Brain pericyte (primary cell): ENCODE data around the gene MT1X.
"Not testable (repeated sequence)": the region's sequence is repeated elsewhere in the genome, so short reads cannot be mapped to it uniquely, and the experiment has no call there.

ENCODE experiments used
- DNase-seq: peaks from one replicate; pipeline ENCODE4 v3.0.0-alpha.2; 2012; ENCODE audit warnings: low read depth, low spot score

Gene MT1X

DNA sequence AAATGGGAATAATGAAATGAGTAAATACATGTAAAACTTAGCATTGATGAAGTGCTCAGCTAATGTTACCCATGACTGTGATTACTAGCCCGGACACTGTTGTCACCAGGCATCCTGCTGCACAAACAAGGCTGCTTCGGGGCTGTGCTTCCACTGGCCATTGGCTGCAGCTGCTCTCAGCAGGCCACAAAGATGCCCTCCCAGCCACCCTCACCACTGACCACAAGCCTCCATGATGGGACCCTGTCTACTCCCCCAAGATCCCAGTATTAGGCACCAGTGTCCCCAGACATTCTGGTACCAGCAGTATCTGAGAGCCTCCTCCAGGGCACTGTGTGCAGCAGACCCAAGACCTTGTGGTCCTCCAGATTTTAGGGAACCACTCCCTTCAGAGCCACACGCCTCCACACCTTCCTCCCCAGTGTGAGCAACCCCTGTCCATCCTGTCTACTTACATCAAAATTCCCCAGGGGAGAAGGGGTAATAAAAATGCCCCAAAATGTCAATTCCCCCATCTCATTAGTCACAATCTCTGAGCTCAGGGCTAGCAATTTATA, 28.0 kb downstream of the MT1X start:
- no peak for DNase-seq

DNA sequence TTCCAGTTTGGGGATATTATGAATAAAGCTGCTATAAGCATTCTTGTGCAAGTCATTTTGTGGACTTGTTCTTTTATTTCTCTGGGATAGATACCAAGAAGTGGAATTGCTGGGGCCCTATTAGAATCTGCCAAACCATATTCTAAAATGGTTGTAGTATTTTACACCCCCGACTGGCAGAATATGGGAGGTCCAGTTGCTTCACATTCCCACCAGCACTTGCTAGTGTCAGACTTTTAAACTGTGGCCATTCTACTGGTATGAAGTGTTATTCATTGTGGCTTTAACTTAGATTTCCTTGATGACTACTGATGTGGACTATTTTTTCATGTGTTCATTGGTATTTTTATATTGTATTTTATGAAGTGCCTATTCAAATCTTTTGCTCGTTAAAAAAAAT, 29.6 kb downstream of the MT1X start:
- no peak for DNase-seq

DNA sequence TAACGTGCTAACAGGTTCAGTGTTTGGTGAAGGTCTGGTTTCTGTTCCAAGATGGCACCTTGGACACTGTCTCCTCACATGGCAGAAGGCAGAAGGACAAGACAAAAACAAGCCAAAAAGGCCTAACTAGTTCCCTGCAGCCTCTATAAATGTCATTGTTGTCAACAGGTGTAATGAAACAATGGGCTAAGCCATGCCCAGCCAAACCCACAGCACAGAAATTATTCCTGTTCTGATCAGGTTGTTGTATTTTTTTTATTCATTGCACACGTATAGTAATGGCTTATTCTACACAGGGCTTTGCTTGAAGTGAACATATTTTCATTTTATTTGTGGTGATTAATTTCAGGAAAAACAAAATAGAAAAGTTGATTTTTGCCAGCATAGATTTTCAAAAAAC, 31.5 kb downstream of the MT1X start:
- DNase-seq = no peak

DNA sequence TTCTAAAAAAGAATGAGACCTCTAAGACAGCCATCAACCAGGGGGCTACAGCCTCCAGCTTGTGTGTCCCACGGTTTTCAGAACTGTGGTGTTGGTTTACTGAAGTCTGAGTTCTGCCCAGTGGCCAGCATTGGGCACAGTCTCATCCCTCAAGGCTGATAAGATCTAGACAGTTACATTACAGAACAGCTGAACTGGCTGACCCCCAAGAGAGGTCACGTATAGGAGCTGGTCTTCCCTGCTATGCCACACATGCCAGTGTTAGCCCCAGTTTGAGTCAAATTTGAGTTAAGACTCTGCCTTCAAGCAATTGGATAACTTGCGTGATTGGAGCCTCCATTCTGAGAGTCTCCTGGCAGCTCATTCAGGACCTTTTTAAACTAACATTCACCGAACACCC, 32.9 kb downstream of the MT1X start:
- no peak for DNase-seq

DNA sequence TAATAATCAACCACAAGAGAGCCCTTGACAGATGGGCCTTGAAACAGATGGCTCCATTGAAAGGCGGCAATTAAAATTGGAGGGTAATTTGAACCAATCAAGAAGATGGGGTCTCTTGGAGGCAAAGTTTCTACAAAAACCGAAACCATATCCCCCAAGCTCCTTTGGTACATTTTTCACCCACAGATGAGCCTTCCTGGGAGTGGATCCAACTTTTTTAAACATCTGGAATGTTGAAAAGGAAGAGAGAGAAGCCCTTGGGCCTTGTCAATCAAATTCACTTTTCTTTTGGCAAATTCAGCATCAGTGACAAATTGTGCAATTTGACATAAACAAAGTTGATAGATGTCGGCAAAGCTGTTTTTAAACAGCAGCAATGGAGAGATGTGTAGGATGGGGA, 34.5 kb downstream of the MT1X start:
- DNase-seq = no peak

DNA sequence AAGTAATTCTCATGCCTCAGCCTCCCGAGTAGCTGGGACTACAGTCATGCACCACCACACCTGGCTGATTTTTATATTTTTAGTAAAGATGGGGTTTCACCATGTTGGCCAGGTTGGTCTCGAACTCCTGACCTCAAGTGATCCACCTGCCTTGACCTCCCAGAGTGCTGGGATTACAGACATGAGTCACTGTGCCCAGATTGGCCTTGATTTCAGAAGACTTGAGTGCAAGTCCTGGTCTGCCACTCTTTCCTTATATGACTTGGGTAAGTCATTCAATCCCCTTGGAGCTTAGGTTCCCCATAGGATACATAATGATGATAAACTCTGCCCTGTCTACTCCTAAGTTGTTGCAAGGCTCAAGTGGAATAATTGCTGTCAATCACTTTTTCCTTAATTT, 35.3 kb downstream of the MT1X start:
- not testable (repeated sequence) for DNase-seq

DNA sequence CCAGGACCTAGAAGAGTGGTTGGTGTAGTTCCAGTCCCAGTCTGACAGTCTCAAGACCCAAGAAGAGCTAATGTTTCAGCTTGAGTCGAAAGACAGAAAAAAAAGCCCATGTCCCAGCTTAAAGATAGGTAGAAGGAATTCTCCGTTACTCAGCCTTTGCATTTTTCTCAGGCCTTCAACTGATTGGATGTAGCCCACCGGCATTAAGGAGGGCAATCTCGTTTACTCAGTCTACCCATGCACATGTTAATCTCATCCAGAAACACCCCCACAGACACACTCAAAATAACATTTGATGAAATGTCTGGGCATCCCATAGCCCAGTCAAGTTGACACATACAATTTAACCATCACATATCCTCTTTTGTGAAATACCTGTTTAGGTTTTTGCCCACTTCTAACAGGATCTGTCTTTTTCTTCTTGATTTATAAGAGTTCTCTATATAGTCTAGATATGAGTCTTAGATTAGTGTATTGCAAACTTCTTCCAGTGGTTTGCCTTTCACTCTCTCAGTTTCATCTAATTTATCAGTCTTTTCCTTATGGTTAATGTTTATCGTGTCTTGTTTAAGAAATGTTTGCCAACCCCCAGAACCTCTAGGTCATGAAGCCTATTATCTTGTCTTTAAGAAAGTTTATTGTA, 40.1 kb downstream of the MT1X start:
- no peak for DNase-seq

DNA sequence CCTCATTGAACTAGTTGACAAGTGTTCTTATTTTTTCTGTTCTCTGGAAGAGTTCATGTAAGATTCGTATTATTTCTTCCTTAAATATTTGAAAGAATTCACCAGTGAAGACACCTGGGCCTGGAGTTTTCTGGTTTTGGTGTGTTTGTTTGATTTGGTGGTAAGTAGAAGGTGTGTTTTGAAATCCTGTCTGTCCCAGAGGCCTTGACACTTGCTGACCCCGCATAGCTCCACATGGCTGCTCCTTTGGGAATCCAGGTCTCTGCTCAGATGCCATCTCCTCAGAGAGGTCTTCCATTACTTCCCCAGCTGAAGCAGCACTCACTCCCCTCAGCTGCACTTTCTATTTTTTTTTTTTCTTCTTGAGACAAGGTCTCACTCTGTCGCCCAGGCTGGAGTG, 41.9 kb downstream of the MT1X start:
- no peak for DNase-seq

DNA sequence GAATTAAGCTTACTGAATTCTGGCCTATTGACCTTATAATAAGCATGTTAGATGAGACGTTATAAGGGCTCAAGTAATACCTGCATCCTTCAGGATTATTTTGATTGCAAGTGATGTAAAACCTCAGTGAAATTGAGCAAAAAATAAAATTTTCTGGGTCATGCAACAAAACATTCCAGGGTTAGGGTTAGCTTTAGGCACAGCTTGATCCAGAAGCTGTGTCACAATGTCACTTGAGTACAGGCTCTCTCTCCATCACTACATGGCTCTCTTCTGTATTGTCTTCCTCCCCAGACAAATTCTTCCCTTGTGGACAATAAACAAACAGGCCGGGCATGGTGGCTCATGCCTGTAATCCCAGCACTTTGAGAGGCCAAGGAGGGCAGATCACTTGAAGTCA, 44.0 kb downstream of the MT1X start:
- no peak for DNase-seq

DNA sequence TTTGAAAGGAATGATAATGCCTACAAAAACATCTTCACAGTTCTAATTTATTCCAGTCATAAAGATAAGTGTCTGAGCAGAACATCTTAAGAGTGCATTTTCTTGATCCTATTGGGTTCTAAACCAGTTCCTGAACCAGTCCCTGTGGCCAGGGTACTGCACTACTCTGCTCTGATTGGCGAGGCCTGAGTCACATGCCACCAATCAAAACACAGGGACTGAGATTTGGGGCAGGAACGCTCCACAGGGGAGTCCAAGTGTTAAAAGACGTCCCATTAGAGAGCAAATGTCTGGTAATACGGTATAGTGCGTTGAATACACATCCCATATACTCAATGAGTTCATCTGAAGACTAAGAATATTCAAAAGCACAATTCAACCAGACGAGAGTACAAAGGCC, 44.7 kb downstream of the MT1X start:
- no peak for DNase-seq

DNA sequence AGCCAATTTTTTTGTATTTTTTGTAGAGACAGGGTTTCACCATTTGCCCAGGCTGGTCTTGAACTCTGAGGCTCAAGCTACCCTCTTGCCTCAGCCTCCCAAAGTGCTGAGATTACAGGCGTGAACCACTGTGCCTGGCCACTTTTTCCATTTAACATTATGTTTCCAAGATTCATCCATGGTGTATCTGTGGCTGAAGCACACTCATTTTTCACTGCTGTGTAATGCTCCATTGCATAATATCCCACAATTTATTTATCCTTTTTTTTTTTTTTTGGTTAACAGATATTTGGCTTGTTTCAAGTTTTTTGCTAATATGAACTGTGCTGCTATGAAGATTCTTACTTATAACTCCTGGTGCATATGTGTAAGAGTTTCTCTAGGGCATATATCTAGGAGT, 45.8 kb downstream of the MT1X start:
- DNase-seq = no peak

DNA sequence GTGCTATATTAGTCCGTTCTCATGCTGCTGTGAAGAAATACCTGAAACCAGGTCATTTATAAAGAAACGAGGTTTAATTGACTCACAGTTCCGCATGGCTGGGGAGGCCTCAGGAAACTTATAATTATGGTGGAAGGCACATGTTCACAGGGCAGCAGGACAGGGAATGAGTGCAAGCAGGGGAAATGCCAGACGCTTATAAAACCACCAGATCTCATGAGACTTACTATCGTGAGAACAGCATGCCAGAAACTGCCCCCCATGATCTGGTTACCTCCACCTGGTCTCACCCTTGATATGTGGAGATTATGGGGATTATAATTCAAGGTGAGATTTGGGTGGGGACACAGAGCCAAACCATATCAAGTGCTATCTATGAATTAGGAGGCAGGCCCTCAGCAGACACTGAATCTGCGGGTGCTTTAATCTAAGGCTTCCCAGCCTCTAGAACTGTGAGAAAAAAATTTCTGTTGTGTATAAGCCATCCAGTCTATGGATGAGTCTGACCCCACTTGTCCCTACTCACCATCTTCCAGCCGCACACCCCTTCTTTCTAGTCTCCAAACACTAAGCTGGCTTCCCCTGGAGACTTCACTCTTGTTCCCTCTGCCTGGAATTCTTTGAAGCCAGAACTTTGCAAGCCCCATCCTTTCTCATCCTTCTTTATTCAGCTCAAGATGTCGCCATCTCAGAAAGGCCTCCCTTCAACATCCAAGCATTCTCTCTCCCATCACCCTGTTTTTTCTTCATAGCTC, 46.9 kb downstream of the MT1X start:
- DNase-seq = no peak

DNA sequence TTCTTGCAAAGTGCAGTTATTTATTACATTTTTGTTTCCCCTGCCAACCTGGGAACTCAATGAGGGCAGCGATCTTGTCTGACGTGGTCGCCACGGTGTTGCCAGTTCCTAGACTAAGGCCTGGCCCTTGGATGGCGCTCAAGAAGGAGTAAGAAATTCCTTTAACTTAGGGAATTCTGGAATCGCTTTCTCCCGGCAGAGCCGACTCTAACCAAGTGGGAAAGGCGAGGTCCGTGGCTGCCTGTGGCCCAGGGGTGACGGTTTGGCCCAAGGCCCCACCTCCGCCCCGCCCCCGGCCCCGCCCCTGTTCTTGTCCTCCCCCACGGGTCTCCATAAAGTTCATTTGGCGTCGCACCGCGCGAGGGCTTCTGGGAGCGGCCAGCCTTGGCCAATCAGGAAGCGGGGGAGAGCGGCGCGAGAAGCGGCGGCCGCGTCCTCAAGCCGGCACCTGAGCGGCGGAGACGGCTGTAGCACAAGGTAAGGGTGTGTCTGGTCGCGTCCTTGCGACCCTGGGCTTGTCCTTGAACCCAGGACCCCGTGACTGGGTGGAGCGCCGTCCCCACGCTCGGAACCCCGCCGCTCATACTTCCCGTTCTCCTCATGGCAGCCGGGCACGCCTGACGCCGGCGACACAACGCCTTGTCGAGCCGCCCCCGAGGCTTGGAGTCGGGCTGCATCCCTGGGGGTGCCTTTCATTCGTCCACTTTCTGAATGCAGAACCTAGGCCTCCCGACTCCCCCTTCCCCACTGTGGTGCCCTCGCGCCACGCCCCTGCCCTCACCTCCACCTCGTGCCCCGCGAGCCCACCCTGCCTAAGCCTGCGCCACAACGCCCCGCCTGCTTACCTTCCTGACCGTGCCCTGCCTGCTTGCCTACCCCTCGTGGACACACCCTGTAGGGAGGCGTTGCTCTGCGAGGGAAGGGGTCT, 47.7 kb downstream of the MT1X start, which contains the start of gene NUP93:
NUP93 (plus strand) TSS at position 395 of the 928 bp plus-strand sequence. CDS start 18,119 bp downstream, outside the sequence.
- peak; percentile 41 for DNase-seq

DNA sequence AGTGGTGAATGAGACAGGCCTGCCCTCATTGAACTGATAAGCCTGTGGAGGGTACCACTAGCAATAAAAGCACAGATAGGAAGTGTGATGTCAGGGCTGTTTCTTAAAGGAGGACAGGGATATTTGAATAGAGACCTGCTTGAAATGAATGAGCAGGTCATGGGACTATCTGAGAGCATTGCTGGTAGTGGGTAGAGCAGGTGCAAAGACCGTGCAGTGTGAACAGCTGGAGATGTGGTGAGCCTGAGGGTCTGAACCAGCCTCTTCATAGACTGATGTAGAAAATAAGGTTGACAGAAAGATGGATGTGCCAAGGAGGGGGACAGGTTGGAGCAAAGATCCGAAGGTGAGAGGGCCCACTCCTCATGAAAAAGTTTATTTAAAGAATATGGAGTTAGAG, 50.1 kb downstream of the MT1X start:
- DNase-seq = no peak

DNA sequence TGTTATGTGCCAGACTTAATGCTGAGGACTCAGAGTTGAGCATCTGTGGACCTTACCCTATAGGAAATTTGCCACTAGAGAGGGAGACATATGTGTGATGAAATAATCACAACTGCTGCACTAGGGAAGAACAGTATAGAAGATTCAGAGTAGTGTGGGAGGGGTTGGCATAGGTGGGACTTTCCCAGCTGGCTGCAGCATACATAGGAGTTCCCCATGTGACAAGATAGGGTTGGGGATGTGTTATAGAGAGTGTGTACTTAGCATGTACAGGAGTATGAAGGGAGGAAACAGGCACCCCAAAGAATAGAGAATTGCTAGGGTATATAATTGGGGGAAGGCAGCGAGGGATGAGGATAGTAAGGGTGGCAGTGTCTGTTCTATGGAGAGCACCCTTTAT, 50.6 kb downstream of the MT1X start:
- DNase-seq = no peak
